ENCODE data around the gene RAD23A.

RAD23A gene

GRCh38 chr19:13001502-13002165, 56.0 kb downstream of the RAD23A start:
- no peak for DNase-seq (ENCODE audit: low read depth)
- TF ChIP-seq POLR2A (IDR thresholded peaks at IDR 0.05; ENCODE audit: extremely low read depth, insufficient read length) (no peak), CTCF (IDR thresholded peaks at IDR 0.05; ENCODE audit: low read depth, low read length) (no peak), MYC (IDR thresholded peaks at IDR 0.05; ENCODE audit: low read depth, low read length) (no peak)
- TF ChIP-seq, protein P1, sequence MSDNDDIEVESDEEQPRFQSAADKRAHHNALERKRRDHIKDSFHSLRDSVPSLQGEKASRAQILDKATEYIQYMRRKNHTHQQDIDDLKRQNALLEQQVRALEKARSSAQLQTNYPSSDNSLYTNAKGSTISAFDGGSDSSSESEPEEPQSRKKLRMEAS (IDR thresholded peaks at IDR 0.05; ENCODE audit: low read depth, low read length), result no peak
- H3K4me3 ChIP-seq (ENCODE audit: low read depth, low read length), result no peak overlapping the region

GRCh38 chr19:13002166-13002898, 56.7 kb downstream of the RAD23A start:
- H3K4me3 ChIP-seq (ENCODE audit: low read depth, low read length), result no peak overlapping the region
- no peak for TF ChIP-seq POLR2A (IDR thresholded peaks at IDR 0.05; ENCODE audit: extremely low read depth, insufficient read length)
- no peak for TF ChIP-seq CTCF (IDR thresholded peaks at IDR 0.05; ENCODE audit: low read depth, low read length)
- no peak for TF ChIP-seq MYC (IDR thresholded peaks at IDR 0.05; ENCODE audit: low read depth, low read length)
- TF ChIP-seq, protein P1 (IDR thresholded peaks at IDR 0.05; ENCODE audit: low read depth, low read length), result no peak
- no peak for DNase-seq (ENCODE audit: low read depth)

DNA sequence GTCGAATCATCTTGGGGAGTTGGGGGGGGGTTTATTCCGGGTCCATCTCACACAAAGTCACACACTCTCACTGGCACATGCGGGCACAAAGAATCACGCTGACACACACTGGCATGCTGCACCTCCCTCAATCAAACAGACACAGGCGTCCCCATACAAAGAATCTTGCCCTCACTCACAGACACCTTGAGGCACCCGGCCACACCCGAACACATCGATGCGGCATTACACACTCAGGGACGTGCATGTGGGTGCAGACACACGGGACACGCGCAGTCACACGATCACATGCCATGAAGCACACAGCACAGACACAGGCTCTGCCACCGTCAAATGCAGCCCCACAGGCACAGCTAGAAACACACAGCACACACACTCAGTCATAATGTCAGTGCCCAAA, 57.4 kb downstream of the RAD23A start:
- no peak overlapping the region for H3K4me3 ChIP-seq (ENCODE audit: low read depth, low read length)

More for the DNA sequence above, 57.4 kb downstream of the RAD23A start:
- no peak for DNase-seq (ENCODE audit: low read depth)
- TF ChIP-seq, protein P1 (IDR thresholded peaks at IDR 0.05; ENCODE audit: low read depth, low read length), result no peak
- TF ChIP-seq MYC (IDR thresholded peaks at IDR 0.05; ENCODE audit: low read depth, low read length) (no peak), POLR2A (IDR thresholded peaks at IDR 0.05; ENCODE audit: extremely low read depth, insufficient read length) (no peak), CTCF (IDR thresholded peaks at IDR 0.05; ENCODE audit: low read depth, low read length) (no peak)
